Activated CD4-positive, alpha-beta T cell treated with anti-CD3 and anti-CD28 coated beads, Interleukin-2, amount 50 U/mL, for 1 hour (primary cell): Measurements from ENCODE around the gene RFX8.
A peak's percentile ranks its signal among the peaks of the same experiment; 100 is the strongest.

Experiments
- DNase-seq: peaks from one replicate; pipeline ENCODE4 v3.0.0-alpha.2; 2020

The RFX8 gene

GRCh38 chr2:101408925-101409324 lies 66.0 kb downstream of the RFX8 start:
- no peak for DNase-seq

- no peak for DNase-seq
These were observed 69.5 kb downstream of the RFX8 start for GRCh38 chr2:101405351-101405899.

GRCh38 chr2:101403745-101404144 lies 71.2 kb downstream of the RFX8 start:
- no peak for DNase-seq

- no peak for DNase-seq
These were observed 72.3 kb downstream of the RFX8 start for GRCh38 chr2:101402630-101403029.

GRCh38 chr2:101401906-101402305 lies 73.0 kb downstream of the RFX8 start:
- no peak for DNase-seq

GRCh38 chr2:101401326-101401665 lies 73.6 kb downstream of the RFX8 start:
- DNase-seq = no peak

GRCh38 chr2:101400506-101401325 lies 74.2 kb downstream of the RFX8 start:
- no peak for DNase-seq

GRCh38 chr2:101400048-101400447 lies 74.9 kb downstream of the RFX8 start:
- no peak for DNase-seq

- DNase-seq = no peak
These were observed 75.7 kb downstream of the RFX8 start for GRCh38 chr2:101399021-101399799.

GRCh38 chr2:101398116-101398821 lies 76.6 kb downstream of the RFX8 start:
- DNase-seq = no peak

GRCh38 chr2:101396316-101396717 lies 78.6 kb downstream of the RFX8 start:
- DNase-seq = no peak

GRCh38 chr2:101395545-101396315 lies 79.2 kb downstream of the RFX8 start:
- no peak for DNase-seq

- no peak for DNase-seq
These were observed 86.7 kb downstream of the RFX8 start for GRCh38 chr2:101388232-101388631.

- DNase-seq = peak; percentile 50
These were observed 87.6 kb downstream of the RFX8 start, which contains the start of gene CREG2 for GRCh38 chr2:101387151-101387834. Gene CREG2, minus strand, starts transcription at chr2:101387503. Its CDS starts 46 bp downstream, at chr2:101387457.

GRCh38 chr2:101386599-101387150 lies 88.2 kb downstream of the RFX8 start:
- DNase-seq = no peak

- DNase-seq = no peak
These were observed 91.8 kb downstream of the RFX8 start for GRCh38 chr2:101383016-101383541.

- DNase-seq = no peak
These were observed 92.5 kb downstream of the RFX8 start for GRCh38 chr2:101382442-101382841.

GRCh38 chr2:101380376-101380775 lies 94.5 kb downstream of the RFX8 start:
- DNase-seq = no peak

GRCh38 chr2:101379091-101379490 lies 95.8 kb downstream of the RFX8 start:
- no peak for DNase-seq

- no peak for DNase-seq
These were observed 99.3 kb downstream of the RFX8 start for GRCh38 chr2:101375653-101376052.
